HG03196 (cell line): Measurements from ENCODE around the gene VEPH1.

Experiments used
- ATAC-seq: cut with Tn5 transposase; IDR thresholded peaks from one replicate; pipeline ENCODE4 v1.9.1; 2021; ENCODE audit not compliant: unreplicated experiment

Gene VEPH1

GRCh38 chr3:157526036-157526435, 22.8 kb upstream of the VEPH1 start:
- ATAC-seq = no peak

GRCh38 chr3:157523814-157524213, 20.6 kb upstream of the VEPH1 start:
- no peak for ATAC-seq

- ATAC-seq = no peak
Observed at GRCh38 chr3:157522648-157523047, 19.4 kb upstream of the VEPH1 start.

- no peak for ATAC-seq
Observed at GRCh38 chr3:157520485-157521150, 17.4 kb upstream of the VEPH1 start.

GRCh38 chr3:157518881-157519280, 15.7 kb upstream of the VEPH1 start:
- ATAC-seq = no peak

GRCh38 chr3:157516928-157517327, 13.7 kb upstream of the VEPH1 start:
- ATAC-seq = no peak

GRCh38 chr3:157515398-157515797, 12.2 kb upstream of the VEPH1 start:
- no peak for ATAC-seq

GRCh38 chr3:157514371-157514895, 11.2 kb upstream of the VEPH1 start:
- ATAC-seq = no peak

GRCh38 chr3:157513585-157513984, 10.4 kb upstream of the VEPH1 start:
- ATAC-seq = no peak

GRCh38 chr3:157512534-157512933, 9.3 kb upstream of the VEPH1 start:
- ATAC-seq = no peak

GRCh38 chr3:157508461-157508860, 5.2 kb upstream of the VEPH1 start:
- ATAC-seq = no peak

GRCh38 chr3:157501863-157502262, 1.4 kb downstream of the VEPH1 start:
- ATAC-seq = no peak

GRCh38 chr3:157500232-157500631, 3.0 kb downstream of the VEPH1 start:
- no peak for ATAC-seq

GRCh38 chr3:157499342-157499963, 3.8 kb downstream of the VEPH1 start:
- ATAC-seq = no peak

- ATAC-seq = no peak
Observed at GRCh38 chr3:157498371-157498770, 4.8 kb downstream of the VEPH1 start.

- ATAC-seq = no peak
Observed at GRCh38 chr3:157495846-157496245, 7.4 kb downstream of the VEPH1 start.

- no peak for ATAC-seq
Observed at GRCh38 chr3:157494581-157495281, 8.5 kb downstream of the VEPH1 start.

- no peak for ATAC-seq
Observed at GRCh38 chr3:157493627-157494550, 9.3 kb downstream of the VEPH1 start.

GRCh38 chr3:157491136-157491535, 12.1 kb downstream of the VEPH1 start:
- no peak for ATAC-seq

- no peak for ATAC-seq
Observed at GRCh38 chr3:157488144-157488543, 15.1 kb downstream of the VEPH1 start.

GRCh38 chr3:157487339-157487738, 15.9 kb downstream of the VEPH1 start:
- no peak for ATAC-seq
